ENCODE measurements around the gene GSS. TPM values are rescaled to one million over a fixed set of nuclear protein-coding genes. Genes with fewer than 3 reads are reported as not detected.

The GSS gene
- polyA plus RNA-seq, 3 donors: 30.4 to 52.9 (median 34.0) TPM

- Histone ChIP-seq H3K27me3 (ENCODE audit: control insufficient read depth in 2 of 2, insufficient read depth in 2 of 2, low read length in 2 of 2) (no peaks in the 10 kb centered on the region), H4K20me1 (ENCODE audit: insufficient read depth, low read length) (no peaks in the 10 kb centered on the region), H3K36me3 (replicated peaks in 1 of 2; ENCODE audit: control insufficient read depth in 1 of 2, insufficient read depth in 2 of 2, low read length in 2 of 2) (peaks cover 59 to 72% of the 10 kb centered on the region in 2 donors), H2AFZ (ENCODE audit: insufficient read depth, low read depth, low read length, poor library complexity, severe bottlenecking) (no peak overlapping the region), H3K4me3 (replicated peaks in 1 of 3; ENCODE audit: low read depth in 2 of 3, low read length in 3 of 3) (no peak overlapping the region), H3K27ac (ENCODE audit: low read depth in 1 of 2, low read length in 2 of 2) (no peak overlapping the region), H3K9me3 (replicated peaks in 1 of 2; ENCODE audit: control insufficient read depth in 1 of 2, insufficient read depth in 1 of 2, low read length in 2 of 2) (no peaks in the 10 kb centered on the region), H3K4me2 (replicated peaks; ENCODE audit: extremely low read depth, low read length, poor library complexity, severe bottlenecking) (no peak overlapping the region), H3K79me2 (ENCODE audit: insufficient read depth, low read length) (no peaks in the 10 kb centered on the region), H3K9ac (ENCODE audit: insufficient read depth, low read length, poor library complexity, severe bottlenecking) (no peak overlapping the region), H3K4me1 (ENCODE audit: control insufficient read depth in 1 of 2, insufficient read depth in 2 of 2, low read length in 2 of 2) (no peaks in the 10 kb centered on the region)
- peaks cover 70 to 77% of the 10 kb centered on the region in 2 donors for H3K36me3 Mint-ChIP-seq
- no peaks in the 10 kb centered on the region for H3K4me1 Mint-ChIP-seq
- no peak overlapping the region for H3K27ac Mint-ChIP-seq
- TF ChIP-seq CTCF (IDR thresholded peaks at IDR 0.05): no peak
- peaks cover 0 to 5% (median 0%) of the 10 kb centered on the region in 3 donors for H3K27me3 Mint-ChIP-seq (ENCODE audit: low read depth in 3 of 3)
- 92% methylated on average over 7 of the region's 7 CpGs for WGBS (ENCODE audit: insufficient coverage)
- H3K9me3 Mint-ChIP-seq: peaks cover 0 to 2% (median 0%) of the 10 kb centered on the region in 7 donors
- H3K4me3 Mint-ChIP-seq: no peak overlapping the region
- no peak for DNase-seq
- intact Hi-C loops (cut with micrococcal nuclease): no loop called here
Observed at GRCh38 chr20:34995696-34996095, 40.1 kb upstream of the GSS start.

GRCh38 chr20:34995192-34995591 is 39.6 kb upstream of the GSS start:
- Histone ChIP-seq H3K36me3 (replicated peaks in 1 of 2; ENCODE audit: control insufficient read depth in 1 of 2, insufficient read depth in 2 of 2, low read length in 2 of 2) (peaks cover 54 to 67% of the 10 kb centered on the region in 2 donors), H3K79me2 (ENCODE audit: insufficient read depth, low read length) (no peaks in the 10 kb centered on the region), H3K9me3 (replicated peaks in 1 of 2; ENCODE audit: control insufficient read depth in 1 of 2, insufficient read depth in 1 of 2, low read length in 2 of 2) (no peaks in the 10 kb centered on the region), H3K4me1 (ENCODE audit: control insufficient read depth in 1 of 2, insufficient read depth in 2 of 2, low read length in 2 of 2) (no peaks in the 10 kb centered on the region), H4K20me1 (ENCODE audit: insufficient read depth, low read length) (no peaks in the 10 kb centered on the region), H3K27me3 (ENCODE audit: control insufficient read depth in 2 of 2, insufficient read depth in 2 of 2, low read length in 2 of 2) (no peaks in the 10 kb centered on the region), H3K4me3 (replicated peaks in 1 of 3; ENCODE audit: low read depth in 2 of 3, low read length in 3 of 3) (no peak overlapping the region), H3K27ac (ENCODE audit: low read depth in 1 of 2, low read length in 2 of 2) (no peak overlapping the region), H3K9ac (ENCODE audit: insufficient read depth, low read length, poor library complexity, severe bottlenecking) (no peak overlapping the region), H3K4me2 (replicated peaks; ENCODE audit: extremely low read depth, low read length, poor library complexity, severe bottlenecking) (no peak overlapping the region), H2AFZ (ENCODE audit: insufficient read depth, low read depth, low read length, poor library complexity, severe bottlenecking) (no peak overlapping the region)
- TF ChIP-seq CTCF (IDR thresholded peaks at IDR 0.05): no peak
- DNase-seq: no peak
- peak overlapping the region in 2 of 7 donors; percentile 14 to 62 for H3K27ac Mint-ChIP-seq
- intact Hi-C loops (cut with micrococcal nuclease): no loop called here
- peaks cover 0 to 2% (median 0%) of the 10 kb centered on the region in 7 donors for H3K9me3 Mint-ChIP-seq
- peaks cover 0 to 5% (median 0%) of the 10 kb centered on the region in 3 donors for H3K27me3 Mint-ChIP-seq (ENCODE audit: low read depth in 3 of 3)
- H3K4me3 Mint-ChIP-seq: no peak overlapping the region
- peaks cover 67 to 72% of the 10 kb centered on the region in 2 donors for H3K36me3 Mint-ChIP-seq
- H3K4me1 Mint-ChIP-seq: no peaks in the 10 kb centered on the region
- WGBS (ENCODE audit: insufficient coverage): 96% methylated on average over 14 of the region's 14 CpGs

Measured in CD14-positive monocyte (primary cell).